Measurements from ENCODE around the gene CYLC1.

The CYLC1 gene, protein sequence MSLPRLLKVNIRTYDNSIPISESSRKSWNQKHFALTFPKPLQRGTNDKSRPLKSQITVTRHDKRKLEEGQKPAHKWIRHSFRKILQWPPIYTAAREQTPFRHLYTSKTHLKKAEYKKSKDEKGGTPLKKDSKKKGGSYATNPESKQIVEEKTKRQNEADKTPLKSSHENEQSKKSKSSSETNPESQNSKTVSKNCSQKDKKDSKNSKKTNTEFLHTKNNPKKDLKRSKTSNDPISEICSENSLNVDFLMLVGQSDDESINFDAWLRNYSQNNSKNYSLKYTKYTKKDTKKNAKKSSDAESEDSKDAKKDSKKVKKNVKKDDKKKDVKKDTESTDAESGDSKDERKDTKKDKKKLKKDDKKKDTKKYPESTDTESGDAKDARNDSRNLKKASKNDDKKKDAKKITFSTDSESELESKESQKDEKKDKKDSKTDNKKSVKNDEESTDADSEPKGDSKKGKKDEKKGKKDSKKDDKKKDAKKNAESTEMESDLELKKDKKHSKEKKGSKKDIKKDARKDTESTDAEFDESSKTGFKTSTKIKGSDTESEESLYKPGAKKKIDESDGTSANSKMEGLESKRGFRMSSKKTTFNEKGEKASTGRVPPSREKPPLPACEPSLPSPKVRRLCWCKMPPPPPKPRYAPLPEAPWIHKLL

DNA sequence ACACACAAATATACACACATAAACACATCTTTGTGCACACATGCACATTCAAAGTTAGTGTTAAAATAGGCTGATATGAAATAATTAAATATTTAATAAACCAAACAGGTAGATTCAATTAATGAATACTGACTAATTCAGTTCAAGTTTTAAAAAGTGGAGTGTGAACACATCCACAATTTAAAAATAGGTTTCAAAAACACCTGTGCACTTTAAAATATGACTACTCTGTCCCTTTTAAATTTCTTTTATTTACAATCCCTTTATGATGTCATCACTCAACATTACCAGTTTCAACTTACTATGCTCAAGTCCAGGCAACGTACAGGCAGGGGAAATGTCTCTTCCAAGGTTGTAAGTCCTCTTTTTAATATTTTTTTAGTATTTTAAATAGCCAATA lies at the start of gene CYLC1:
Gene CYLC1 (plus strand): TSS at position 301 of the 400 bp plus-strand sequence. CDS start 37 bp downstream, at position 338.
- in situ Hi-C loops (cut with HindIII; ENCODE audit: low sequenced_read_pairs), result no loop called here

DNA sequence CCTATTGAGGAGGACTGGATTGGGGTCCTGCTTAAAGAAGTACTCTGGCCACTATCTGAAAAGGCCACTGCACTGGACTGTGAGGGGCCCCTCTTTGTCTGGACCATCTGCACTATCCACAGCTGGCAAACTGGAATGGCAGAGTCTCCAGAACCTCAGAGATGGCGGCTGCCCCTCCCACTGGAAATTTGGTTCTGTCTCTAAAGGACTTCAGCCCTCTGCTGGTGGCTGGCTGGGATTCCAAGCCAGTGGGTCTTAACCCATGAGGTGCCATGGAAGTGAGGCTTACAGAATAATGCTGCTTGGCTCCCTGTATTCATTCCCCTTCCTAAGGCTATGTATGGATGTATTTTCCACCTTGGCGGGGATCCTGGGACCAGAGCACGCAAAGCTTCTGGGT lies 41.6 kb upstream of the CYLC1 start:
- in situ Hi-C loops (cut with HindIII; ENCODE audit: low sequenced_read_pairs), result no loop called here

DNA sequence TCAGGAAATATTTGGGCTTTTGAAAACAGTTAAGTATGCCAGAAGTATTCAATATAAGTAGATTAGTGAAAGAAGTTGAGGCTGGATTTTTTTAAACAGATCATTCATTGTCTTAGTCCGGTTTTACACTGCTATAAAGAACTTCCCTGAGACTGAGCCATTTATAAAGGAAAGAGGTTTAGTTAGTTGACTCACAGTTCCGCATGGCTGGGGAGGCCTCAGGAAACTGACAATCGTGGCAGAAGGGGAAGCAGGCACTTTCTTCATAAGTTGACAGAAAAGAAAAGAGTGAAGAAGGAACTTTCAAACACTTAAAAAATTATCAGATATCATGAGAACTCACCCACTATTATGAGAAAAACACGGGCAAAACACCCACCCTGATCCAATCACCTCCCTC lies 31.1 kb upstream of the CYLC1 start:
- in situ Hi-C loops (cut with HindIII; ENCODE audit: low sequenced_read_pairs), result no loop called here

DNA sequence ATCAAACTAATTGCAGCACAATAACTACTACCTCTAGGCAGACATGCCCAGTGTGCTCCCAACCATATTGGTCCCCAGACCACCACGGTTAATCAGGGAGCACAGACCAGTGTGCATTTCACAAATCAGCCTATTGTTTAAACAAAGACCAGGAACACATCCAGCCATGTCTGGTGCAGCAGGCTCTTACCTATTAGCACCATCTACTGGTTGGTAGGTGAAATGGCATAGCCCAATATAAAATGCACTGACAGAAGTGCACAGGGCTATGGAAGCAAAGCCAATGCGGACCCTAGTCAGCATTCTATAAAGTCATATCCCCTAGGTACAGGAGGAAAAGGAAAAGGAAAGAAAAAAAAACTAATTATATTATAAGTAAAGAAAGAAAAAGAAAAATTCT lies 15.5 kb upstream of the CYLC1 start:
- in situ Hi-C loops (cut with HindIII; ENCODE audit: low sequenced_read_pairs), result no loop called here

DNA sequence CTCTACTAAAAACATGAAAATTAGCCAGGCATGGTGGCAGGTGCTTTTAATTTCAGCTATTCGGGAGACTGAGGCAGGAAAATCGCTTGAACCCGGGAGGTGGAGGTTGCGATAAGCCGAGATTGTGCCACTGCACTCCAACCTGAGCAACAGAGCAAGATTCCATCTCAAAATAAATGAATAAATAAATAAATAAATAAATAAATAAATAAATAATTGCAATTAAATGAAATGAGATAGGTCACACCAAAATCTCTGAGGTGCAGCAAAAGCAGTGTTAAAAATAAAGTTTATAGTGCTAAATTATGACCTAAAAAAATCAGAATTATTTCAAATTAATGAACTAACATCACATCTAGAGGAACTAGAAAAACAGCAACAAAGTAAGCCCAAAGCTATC lies 13.6 kb upstream of the CYLC1 start:
- in situ Hi-C loops (cut with HindIII; ENCODE audit: low sequenced_read_pairs), result no loop called here

DNA sequence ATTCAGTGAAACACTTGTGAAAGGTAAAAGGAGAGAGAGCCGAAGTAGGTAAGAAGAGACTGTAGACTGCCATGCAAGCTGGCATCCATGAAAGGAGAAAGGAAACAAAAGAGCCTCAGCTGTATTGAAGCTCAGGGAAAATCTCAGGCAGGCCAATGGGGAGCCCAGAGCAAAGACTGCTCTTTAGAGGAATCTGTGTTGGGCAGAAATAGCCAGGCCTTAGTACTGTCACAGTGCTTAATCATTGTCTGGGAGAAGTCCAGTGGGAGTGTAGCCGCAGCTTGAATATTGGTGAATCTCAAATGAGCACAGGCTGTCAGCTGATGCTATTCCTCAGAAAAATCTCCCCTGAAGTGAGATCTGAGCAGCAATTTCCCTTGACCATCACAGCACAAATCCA lies 27.6 kb downstream of the CYLC1 start:
- in situ Hi-C loops (cut with HindIII; ENCODE audit: low sequenced_read_pairs), result no loop called here

DNA sequence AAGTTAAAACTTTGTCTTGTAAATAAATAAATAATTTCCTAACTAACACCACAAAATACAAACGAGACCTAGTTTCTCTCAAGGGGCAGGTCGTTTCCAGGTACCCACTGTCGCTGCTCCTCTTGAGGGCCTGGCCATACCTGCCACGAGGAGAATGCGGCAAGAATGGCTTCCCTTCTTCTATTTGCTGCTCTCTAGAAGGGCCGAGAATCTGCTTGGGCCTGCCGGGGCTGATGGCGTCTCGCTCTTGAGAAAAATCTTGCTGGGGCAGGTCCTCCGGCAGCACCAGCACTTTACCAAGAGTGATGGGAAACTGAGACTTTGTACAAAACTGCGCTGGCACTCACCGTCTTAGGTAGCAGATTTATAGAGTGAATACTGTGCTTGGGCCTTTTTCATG lies 31.5 kb downstream of the CYLC1 start:
- in situ Hi-C loops (cut with HindIII; ENCODE audit: low sequenced_read_pairs), result no loop called here

DNA sequence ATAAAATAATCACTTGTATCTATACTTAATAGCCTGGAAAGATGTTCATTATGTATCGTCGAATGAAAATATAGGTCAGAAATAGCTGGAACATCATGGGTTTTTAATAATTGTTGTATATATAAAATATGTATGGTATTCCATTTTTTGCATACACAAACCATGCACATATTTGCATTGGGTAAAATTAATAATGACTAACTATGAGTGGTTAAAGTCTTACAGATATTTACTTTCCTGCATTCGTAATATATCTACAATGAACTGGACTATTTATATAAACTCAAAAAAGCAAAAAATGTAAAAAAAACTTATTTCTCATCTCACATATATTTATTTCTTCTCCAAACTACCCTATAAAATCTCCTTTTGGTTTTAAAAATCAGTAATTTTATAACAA lies 46.0 kb downstream of the CYLC1 start:
- in situ Hi-C loops (cut with HindIII; ENCODE audit: low sequenced_read_pairs), result no loop called here

DNA sequence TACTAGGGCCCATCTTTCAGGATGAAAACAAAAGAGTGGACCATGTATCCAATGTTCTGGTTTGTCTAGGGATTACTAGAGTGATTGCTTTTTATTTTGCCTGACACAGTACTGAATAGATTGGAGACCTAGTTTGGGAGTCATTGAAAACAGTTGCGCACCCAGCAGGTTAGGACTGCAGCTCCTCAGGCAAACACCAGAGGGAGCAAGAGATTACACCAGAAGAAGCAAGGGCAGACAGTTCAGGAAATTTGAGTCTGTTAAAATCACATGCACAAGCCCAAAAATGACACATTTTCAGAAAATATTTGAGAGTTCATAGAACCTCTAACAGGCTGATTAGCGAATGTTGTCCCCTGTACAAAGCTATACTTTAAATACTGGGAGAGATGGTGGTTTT lies 55.6 kb downstream of the CYLC1 start:
- in situ Hi-C loops (cut with HindIII; ENCODE audit: low sequenced_read_pairs), result no loop called here

DNA sequence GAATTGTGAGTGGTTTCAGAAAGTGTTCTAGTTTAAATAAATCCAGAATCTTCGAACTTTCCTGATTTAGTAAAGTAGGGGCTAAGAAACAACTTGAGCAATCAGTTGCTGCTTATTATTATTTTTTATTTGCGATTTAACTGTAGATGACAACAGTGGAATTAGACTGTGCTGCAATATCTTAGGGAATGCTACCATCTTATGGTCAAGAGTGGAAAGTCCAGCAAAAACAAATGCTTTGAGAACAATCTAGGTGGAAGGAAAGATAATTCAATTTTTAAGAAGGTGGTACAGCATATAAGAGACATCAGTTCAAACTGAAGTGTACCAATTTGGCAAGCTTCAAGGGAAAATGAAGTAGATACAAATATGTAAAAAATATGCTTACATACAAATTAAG lies 73.3 kb downstream of the CYLC1 start:
- in situ Hi-C loops (cut with HindIII; ENCODE audit: low sequenced_read_pairs), result no loop called here
